ENCODE measurements around the gene TBX18.

The TBX18 gene

DNA sequence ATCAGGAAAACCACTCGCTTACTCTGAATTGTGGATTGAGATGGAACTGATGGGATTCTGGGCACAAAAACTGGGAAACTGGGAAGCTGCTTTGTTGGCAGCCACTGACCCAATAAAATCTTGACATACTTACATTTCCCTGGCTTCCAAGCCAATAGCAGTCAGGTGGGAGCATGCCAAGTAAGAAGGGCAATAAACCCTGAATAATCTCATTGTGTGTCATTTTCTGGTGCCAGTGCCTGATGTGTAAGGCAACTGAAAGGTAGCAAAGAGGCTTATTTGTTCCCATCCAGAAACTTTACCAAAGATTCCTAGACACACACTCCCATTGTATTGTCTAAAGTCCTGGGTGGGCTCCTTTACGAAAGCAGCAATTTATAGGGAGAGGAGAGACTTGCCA, 93.2 kb downstream of the TBX18 start:
- no peak for DNase-seq (ENCODE audit: low read depth)

DNA sequence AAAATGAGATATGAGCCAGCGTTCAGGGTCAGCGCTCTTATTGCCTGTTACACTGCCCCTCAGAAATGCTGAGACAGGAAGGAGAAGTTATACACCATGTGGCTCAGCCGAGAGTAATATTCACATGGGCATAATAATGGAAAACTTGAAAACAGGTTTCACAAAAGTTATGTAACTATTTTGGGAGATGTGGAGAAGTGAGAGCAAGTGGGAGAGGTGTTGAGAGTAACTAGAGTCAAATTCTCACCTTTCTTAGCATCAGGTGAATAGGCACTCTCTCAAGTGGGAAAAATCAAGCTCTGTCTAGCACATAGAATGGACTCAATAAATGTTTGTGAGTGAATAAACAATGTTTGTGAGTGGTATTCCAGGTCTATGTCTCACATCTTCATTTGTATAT, 94.5 kb downstream of the TBX18 start:
- DNase-seq (ENCODE audit: low read depth) = no peak

DNA sequence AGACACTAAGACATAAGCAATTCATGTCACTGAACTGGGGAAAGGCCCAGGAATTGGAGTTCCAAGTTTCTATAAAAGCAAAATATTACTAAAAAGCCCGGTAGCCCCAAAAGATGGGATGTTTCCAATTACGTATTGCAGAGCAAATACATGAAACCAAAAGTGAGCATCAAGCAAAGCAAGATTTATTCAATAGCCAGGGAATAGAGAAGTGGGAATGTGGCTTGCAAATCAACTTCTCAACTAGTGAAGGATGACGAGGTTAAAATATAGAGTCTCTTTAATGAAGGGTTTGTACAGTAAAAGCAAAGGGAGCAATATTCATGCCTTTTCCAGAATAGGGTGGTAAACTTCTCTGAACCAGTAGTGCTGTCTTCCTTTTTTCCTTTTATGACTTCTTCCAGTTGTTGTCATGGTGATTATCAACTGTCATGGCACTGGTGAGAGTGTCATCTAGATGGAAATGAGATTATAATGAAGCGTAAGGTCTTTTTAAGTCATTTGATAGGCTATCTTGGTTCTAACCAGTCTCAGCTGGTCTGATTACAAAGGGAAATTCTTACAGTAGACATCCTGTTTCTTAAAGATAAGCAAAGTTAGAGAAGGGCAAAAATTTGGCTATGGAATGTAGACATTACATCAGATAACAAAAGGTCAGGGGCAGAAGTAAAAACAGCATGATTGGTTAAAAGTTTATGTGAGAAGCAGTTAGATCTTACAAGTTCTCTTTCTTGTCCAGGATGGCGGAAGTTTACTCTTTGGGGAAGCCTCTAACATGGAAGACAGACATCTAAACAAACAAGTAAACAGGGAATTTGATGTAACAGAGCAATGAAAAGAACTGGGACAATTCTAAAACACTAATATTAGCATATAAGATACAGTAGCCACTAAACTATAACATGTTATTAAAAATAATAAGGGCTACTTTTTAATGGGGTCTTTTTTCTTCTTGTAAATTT, 96.9 kb downstream of the TBX18 start:
- peak; percentile 36 for DNase-seq (ENCODE audit: low read depth)

DNA sequence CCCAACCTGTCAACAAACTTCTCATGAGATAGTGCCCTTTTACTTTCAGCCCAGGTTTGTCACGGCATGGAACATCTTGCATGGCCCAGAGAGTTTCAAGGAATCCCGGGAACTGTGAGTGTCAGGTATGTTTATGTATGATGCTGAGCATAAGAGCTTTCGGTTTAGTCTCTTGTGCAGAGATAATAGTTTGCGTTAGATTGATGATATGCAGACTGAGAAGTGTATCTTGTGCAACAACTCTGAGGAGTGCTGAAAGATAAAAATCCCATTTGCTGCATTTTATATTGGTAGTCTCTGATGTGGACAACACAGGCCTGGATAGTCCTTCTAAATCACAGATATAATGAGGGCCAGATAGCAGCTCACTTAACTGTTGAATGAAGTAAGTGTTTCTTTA, 99.0 kb downstream of the TBX18 start:
- DNase-seq (ENCODE audit: low read depth) = no peak

DNA sequence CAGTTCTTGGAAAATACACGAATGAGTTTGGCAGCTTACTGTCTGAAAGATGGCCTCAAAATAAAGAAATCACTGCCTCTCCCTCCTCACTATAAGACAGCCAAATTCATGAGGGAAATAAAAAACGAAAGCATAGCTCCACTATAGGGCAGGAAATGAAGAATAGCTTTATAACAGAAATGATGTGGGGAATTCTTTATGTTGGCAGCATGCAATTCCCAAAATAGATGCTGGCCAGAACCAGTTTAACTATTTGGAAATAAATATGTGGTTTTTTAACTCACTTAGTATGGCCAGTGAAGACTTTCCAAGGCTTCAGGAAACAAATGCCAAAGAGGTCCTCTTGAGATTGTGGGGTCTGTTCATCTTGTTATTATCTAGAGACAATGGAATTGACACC, 100.5 kb downstream of the TBX18 start:
- peak; percentile 61 for DNase-seq (ENCODE audit: low read depth)

DNA sequence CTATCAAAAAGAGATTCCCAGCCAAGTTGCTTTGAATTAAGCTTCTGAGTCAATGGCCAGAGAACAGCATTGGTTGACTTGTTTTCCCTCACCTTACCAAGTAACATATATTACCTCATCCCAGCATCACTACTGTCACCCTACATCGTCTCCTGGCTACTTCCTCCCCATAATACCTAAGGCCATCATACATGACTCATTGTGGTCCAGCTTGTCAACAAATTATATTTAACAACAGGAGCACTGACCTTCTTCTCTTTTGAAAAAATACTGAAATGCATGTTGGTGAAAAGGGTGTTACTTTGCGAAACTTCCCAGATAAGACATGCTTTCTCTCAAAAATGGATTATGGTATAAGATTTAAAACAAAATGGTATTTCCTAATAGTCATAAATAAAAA, 106.9 kb downstream of the TBX18 start:
- peak; percentile 9 for DNase-seq (ENCODE audit: low read depth)

DNA sequence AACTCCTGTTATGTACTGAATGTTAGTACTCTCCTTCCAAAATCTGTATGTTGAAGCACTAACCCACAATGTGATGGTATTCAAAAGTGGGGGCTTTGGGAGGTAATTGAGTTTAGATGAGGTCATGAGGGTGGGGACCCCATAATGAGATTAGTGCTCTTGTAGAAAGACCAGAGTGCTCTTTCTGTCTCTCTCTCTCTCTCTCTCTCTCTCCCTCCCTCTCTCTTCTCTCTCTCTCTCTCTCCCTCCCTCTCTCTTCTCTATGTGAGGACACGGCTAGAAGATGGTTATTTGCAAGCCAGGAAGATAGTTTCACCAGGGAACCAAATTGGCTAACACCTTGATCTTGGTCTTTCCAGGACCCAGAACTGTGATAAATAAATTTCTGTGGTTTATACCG, 107.4 kb downstream of the TBX18 start:
- no peak for DNase-seq (ENCODE audit: low read depth)

DNA sequence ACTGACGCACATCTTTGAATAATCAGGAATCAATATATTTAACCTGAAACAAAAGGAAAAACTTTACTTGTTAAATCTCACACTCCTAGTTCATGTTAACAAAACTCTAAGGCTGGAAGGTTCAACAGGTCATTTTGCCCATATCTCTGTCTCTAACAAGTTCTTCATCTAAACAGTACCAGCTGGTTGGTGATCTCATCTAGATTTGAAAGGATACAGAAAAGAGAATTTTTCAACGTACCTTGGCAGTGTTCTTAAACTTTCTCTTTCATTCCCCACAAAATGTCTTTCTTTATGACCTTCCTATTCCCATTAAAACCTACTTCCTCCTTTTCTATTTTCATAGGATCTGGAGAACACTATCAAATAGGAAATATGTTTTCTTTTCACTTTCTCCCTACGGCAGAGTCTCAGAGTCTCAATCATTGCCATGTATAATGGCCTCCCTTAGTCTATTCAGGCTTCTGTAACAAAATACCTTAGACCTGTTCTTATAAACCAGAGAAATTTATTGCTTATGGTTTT, 111.3 kb downstream of the TBX18 start:
- DNase-seq (ENCODE audit: low read depth) = peak; percentile 9

DNA sequence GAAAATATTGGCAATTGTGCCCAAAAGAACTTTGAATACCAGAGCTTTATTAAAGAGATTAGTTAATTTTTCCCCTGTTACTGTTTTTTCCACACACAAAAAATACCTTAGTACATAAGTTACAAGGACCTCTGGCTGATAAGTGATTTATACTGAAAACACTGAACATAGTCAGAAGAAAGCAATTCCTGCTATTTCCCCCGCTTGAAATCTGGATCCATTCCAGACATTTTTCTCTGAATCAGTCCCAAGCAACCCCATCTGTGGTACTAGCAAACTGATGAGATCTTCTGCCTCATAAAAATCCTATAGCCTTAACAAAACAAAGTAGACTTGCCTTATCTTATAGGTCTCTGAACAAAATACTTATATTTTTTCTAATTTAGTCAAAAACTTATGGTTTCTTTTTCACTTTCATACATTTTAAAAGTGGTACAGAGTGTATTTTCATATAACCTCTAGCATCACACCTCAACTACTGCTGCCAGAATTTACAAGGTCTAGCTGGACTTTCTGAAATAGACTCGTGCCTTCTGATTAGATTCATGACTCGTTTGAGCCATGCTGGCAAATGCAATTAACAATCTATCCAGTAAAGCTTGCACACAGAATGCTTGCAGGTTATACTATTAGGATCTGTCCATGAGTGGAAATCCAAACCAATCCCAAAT, 111.9 kb downstream of the TBX18 start:
- DNase-seq (ENCODE audit: low read depth) = peak; percentile 97

DNA sequence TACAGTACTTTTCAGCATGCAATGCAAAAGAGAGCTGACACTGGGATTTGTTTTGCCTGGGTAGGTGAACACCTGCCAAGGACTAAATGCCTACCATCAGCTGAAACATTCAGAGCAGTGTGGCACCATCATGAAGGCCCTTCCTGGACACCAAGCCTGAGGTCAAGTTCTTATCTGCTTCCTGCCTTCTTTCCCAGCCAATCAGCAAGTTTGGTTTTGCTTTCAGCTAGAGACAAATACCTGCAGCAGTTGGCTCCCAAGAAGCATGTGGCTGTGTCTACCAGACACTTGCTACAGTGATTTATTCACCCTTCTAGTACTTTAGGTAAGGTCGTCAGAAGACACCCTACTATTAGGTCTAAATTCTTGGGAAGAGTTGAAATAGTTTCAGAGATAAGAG, 112.8 kb downstream of the TBX18 start:
- peak; percentile 9 for DNase-seq (ENCODE audit: low read depth)

DNA sequence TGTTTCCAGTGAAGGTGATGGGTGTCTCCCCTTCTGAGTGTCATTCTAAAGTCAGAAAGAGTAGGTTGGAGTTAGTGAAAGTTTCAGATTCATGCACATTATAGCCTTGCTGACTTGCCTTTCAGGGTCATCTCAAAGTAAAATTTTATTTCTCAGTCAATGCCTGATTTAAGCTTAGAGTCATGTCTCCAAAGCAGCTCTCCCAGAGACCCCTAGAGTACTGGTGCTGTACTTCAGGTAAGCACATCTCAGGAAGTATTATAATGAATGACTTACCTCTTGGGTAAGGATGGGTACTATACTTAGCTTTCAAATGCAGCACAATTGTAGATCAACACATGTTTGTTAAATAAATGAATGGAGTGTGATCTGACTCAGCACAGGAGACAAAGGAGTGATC, 116.0 kb downstream of the TBX18 start:
- no peak for DNase-seq (ENCODE audit: low read depth)

DNA sequence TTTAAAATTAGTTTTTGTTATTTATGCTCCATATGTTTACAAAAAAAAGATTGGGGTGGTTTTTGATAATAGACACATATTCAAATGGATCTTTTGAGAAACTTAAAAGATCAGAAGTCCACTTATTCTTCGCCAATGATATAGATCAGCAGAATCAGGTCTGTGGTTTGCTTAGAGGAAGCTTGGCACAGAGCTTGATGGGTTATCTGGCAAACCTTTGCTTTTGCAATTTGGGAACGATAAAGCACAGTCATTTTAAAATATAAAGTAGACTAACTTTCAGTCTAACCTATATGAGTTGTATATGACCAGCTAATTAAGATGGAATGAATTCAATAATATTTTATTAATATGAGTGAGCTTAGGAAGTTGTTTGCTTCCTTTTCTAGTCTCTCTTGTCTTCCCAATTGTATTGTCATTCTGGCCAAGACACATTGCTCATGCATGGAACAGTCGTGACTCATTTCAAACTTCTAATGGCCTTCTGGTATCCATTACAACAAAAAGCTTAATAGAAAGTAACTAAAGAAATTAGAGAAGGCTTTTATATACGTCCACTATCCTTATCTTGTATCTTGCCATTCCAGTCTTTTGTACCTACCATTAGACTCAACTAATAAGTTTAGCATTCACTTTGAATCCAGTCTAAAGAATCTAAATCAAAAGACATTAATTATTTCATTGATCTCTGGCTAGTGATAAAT, 118.7 kb downstream of the TBX18 start:
- peak; percentile 84 for DNase-seq (ENCODE audit: low read depth)

DNA sequence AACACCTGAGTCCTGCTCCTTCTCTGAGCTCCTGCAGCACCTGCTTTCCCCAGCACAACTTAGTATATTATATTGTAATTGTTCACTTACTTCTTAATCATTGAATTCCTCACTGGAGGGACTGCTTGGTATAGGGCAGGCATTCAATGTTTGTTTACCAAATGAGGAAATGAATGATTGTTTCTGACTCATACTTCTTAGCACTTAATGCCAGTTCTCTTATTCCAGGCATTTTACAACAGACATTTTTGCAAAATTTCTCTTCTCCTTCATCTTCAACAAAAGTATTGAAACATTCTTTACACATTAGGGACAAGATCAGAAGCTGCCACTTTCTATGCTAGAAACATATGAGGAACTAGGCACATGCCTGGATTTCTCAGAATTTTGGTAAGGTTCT, 119.4 kb downstream of the TBX18 start:
- peak; percentile 79 for DNase-seq (ENCODE audit: low read depth)

DNA sequence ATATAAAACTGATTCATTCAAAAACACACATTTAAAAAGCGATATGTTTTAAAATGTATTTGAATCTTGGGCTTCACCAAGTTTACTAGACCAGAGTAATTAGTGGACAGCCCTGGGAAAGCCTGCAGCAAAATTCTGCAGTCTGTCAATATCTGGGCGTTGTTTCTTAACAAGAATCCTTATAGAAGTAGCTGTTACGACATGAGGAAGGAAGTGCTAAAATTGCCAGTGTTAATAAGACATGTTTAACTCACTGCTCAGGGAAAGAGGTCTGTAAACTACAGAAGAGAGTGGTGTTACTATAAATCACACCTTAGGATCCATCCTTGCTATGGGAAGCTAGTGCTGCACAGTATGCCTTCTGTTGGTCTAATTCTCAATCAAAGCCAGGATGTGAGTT, 120.6 kb downstream of the TBX18 start:
- no peak for DNase-seq (ENCODE audit: low read depth)

DNA sequence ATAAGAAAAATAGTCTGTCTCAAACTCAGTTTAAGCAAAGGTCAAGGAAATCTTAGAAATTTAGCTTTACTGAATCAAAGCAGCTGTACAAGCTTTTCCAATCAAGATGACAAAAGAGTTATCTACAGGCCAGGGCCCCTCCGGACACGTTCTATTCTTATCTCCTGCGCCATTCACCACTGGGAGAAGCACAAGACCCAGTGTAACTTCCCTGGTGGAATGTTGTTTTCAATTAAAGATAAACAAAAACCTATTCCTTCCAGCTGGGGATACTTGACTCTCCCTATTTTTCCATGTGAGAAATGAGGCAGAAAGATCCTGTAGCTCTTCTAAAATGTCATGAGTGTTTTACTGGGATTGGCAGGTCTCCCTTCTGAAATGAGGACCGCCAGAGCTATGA, 123.3 kb downstream of the TBX18 start:
- peak; percentile 32 for DNase-seq (ENCODE audit: low read depth)

DNA sequence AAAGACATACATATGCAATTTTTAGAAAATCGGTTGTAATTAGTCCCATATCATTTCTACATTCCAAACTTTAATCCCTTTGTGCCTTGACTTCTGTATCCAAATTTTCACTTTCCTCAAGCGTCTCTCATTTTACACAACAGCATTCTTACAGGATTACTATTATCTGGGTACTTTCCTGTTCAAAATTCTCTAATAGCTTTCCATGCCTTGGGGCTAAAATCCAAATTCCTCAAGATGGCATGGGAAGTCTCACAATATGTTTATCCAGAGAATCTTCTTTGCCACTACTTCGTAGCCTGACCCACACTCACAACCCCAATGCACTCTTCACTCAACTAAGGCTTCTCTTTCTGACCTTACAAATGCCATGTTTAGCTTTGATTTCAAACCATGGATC, 125.0 kb downstream of the TBX18 start:
- DNase-seq (ENCODE audit: low read depth) = peak; percentile 76

DNA sequence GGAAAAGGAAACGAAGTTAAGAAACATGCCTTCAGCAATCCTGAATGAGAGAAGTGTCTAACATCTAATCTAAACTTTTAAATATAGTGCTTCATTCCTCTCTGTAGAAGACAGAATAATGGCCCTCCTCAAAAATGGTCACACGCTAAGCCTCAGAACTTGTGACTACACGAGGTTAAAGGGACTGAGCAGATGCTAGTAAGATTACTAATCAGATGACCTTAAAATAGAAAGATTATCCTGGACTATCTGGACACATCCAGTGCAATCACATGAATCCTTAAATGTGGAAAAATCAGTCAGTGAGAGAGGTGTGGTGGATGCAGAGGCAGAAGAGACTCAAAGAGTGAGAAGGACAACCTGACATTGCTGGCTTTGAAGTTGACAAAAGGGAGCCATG, 126.1 kb downstream of the TBX18 start:
- DNase-seq (ENCODE audit: low read depth) = no peak

All from EH (cell line).